Vagina (tissue), 2 donors: ENCODE results near the gene MACF1.

Experiments used
- CTCF ChIP-seq, 3 experiments: fragments of 450-650 bp in 2 of 3; fragments of 200-600 bp in 1 of 3; sonication (generic) in 1 of 3; IDR thresholded peaks; one replicate each; pipeline ENCODE4 v1.5.1; 2017 to 2019; ENCODE audit warnings: antibody characterized with exemption in 3 of 3, mild to moderate bottlenecking in 2 of 3, moderate library complexity in 2 of 3
- POLR2A ChIP-seq, 2 donors: fragments of 450-650 bp; IDR thresholded peaks; one replicate each; pipeline ENCODE4 v1.6.1; 2017; ENCODE audit warnings: antibody characterized with exemption in 2 of 2, mild to moderate bottlenecking in 2 of 2, moderate library complexity in 2 of 2
- POLR2AphosphoS5 ChIP-seq, 2 donors: sonication (generic); formaldehyde crosslinking; IDR thresholded peaks; one replicate each; pipeline ENCODE4 v1.9.0; 2017; ENCODE audit warnings: antibody characterized with exemption in 2 of 2, mild to moderate bottlenecking in 2 of 2, low read depth in 1 of 2; ENCODE audit not compliant: insufficient read depth in 1 of 2

GRCh38 chr1:39261712-39262221 is 57.3 kb downstream of the MACF1 start:
- TF ChIP-seq CTCF (IDR thresholded peaks at IDR 0.05) (no peak), POLR2A (IDR thresholded peaks at IDR 0.05) (no peak), POLR2AphosphoS5 (IDR thresholded peaks at IDR 0.05; ENCODE audit: insufficient read depth in 1 of 2, low read depth in 1 of 2) (no peak)
